Measurements from ENCODE around the gene OR2Z1. TPM values are rescaled to one million over a fixed set of nuclear protein-coding genes. Genes with fewer than 3 reads are reported as not detected.

OR2Z1 gene
- total RNA-seq, 3 donors from 2014 or later (not counting 1 experiment from before 2014, with no cell fraction given) = 0.43 TPM; not detected in 2

DNA sequence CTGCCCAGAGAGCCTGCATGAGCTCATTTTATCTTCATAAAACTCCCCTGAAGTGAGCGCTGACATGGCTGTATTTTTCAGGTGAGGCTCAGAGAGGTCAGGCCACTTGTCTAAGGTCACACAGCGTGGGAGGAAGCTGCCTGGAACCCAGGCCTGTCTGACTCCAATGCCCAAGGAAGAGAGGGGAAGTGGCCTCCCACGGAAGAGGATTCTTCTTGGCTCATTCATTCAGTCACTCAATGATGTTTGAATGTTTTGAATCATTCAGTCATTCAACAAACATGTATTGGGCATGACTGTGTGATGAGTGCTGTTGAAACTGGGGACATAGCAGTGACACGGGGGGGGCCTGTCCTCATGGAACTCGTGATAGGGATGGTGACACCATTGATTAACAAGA lies 34.9 kb upstream of the OR2Z1 start:
- WGBS (ENCODE audit: insufficient coverage) = 81% methylated on average over 4 of the region's 5 CpGs
- Mint-ChIP-seq H3K27me3 (ENCODE audit: low read depth in 2 of 2) (peaks cover 0 to 6% of the 10 kb centered on the region in 2 donors), H3K9me3 (no peaks in the 10 kb centered on the region), H3K27ac (no peak overlapping the region), H3K4me1 (peaks cover 24 to 44% of the 10 kb centered on the region in 2 donors), H3K4me3 (no peak overlapping the region), H3K36me3 (no peaks in the 10 kb centered on the region)
- Histone ChIP-seq H3K27ac (ENCODE audit: low read length) (no peak overlapping the region), H3K9me3 (ENCODE audit: control insufficient read depth, insufficient read depth, low read length) (no peaks in the 10 kb centered on the region), H3K4me3 (ENCODE audit: low read length) (no peak overlapping the region), H3K27me3 (ENCODE audit: control insufficient read depth, insufficient read depth, low read length) (no peaks in the 10 kb centered on the region), H3K36me3 (ENCODE audit: control insufficient read depth, insufficient read depth, low read length) (no peaks in the 10 kb centered on the region), H3K4me1 (ENCODE audit: control insufficient read depth, insufficient read depth, low read length) (peaks cover 40% of the 10 kb centered on the region)
- DNase-seq (no peak), ATAC-seq (no peak)
- TF ChIP-seq, protein P1, sequence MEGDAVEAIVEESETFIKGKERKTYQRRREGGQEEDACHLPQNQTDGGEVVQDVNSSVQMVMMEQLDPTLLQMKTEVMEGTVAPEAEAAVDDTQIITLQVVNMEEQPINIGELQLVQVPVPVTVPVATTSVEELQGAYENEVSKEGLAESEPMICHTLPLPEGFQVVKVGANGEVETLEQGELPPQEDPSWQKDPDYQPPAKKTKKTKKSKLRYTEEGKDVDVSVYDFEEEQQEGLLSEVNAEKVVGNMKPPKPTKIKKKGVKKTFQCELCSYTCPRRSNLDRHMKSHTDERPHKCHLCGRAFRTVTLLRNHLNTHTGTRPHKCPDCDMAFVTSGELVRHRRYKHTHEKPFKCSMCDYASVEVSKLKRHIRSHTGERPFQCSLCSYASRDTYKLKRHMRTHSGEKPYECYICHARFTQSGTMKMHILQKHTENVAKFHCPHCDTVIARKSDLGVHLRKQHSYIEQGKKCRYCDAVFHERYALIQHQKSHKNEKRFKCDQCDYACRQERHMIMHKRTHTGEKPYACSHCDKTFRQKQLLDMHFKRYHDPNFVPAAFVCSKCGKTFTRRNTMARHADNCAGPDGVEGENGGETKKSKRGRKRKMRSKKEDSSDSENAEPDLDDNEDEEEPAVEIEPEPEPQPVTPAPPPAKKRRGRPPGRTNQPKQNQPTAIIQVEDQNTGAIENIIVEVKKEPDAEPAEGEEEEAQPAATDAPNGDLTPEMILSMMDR (IDR thresholded peaks at IDR 0.05) = no peak
- intact Hi-C loops (cut with micrococcal nuclease) = no loop called here

DNA sequence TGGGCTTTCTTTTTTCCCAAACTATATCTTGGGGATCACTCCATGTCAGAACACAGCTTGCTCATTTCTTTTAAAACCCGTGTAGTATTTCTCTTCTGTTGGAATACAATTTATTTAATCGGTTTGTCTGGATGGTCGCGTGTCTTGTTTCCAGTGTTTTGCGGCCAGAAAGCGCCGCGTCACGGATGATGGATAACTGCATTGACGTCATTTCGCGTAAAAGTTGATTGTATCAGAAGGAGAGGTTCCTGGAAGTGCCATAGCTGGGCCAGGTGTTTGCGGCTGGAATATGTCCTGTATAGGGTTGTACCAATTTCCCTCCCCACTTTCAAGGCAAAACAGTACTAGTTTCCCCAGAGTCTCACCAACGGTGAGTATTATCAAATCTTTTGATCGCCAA lies 32.5 kb upstream of the OR2Z1 start:
- no peaks in the 10 kb centered on the region for H3K9me3 Mint-ChIP-seq
- H3K36me3 Mint-ChIP-seq = no peaks in the 10 kb centered on the region
- Histone ChIP-seq H3K36me3 (ENCODE audit: control insufficient read depth, insufficient read depth, low read length) (no peaks in the 10 kb centered on the region), H3K4me1 (ENCODE audit: control insufficient read depth, insufficient read depth, low read length) (peaks cover 35% of the 10 kb centered on the region), H3K27me3 (ENCODE audit: control insufficient read depth, insufficient read depth, low read length) (no peaks in the 10 kb centered on the region), H3K9me3 (ENCODE audit: control insufficient read depth, insufficient read depth, low read length) (no peaks in the 10 kb centered on the region), H3K4me3 (ENCODE audit: low read length) (no peak overlapping the region), H3K27ac (ENCODE audit: low read length) (no peak overlapping the region)
- WGBS (ENCODE audit: insufficient coverage) = 95% methylated on average over 14 of the region's 15 CpGs
- intact Hi-C loops (cut with micrococcal nuclease) = no loop called here
- peaks cover 0 to 8% of the 10 kb centered on the region in 2 donors for H3K27me3 Mint-ChIP-seq (ENCODE audit: low read depth in 2 of 2)
- no peak overlapping the region for H3K27ac Mint-ChIP-seq
- DNase-seq = no peak
- no peak for ATAC-seq
- H3K4me1 Mint-ChIP-seq = peaks cover 18 to 39% of the 10 kb centered on the region in 2 donors
- TF ChIP-seq, protein P1 (IDR thresholded peaks at IDR 0.05) = no peak
- H3K4me3 Mint-ChIP-seq = no peak overlapping the region

DNA sequence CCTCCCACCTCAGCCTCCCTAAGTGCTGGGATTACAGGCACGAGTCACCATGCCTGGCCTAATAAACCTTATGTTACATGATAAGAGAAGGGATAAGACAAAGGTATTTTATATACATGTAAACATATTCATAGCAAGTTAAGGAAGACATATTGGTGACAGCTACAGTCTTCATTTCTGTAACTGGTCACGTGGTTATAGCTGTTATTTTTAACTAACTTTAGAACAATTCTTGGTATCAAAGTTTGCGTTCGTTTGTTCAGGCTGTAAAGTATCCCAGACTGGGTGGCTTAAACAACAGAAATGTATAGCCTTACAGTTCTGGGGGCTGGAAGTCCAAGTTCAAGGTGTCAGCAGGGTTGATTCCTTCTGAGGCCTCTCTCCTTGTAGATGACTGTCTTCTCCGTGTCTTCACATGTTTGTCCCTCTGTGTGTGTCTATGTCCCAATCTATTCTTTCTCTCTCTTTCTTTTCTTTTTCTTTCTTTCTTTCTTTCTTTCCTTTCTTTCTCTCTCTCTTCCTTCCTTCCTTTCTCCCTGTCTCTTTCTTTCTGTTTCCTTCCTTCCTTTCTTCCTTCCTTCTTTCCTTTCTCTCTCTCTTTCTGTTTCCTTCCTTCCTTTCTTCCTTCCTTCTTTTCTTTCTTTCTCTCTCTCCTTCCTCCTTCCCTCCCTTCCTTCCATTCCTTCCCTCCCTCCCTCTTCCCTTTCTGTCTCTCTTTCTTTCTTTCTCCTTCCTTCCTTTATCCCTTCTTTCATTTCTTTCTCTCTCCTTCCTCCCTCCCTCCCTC lies 30.5 kb upstream of the OR2Z1 start:
- Histone ChIP-seq H3K27me3 (ENCODE audit: control insufficient read depth, insufficient read depth, low read length) (no peaks in the 10 kb centered on the region), H3K36me3 (ENCODE audit: control insufficient read depth, insufficient read depth, low read length) (no peaks in the 10 kb centered on the region), H3K4me3 (ENCODE audit: low read length) (no peak overlapping the region), H3K9me3 (ENCODE audit: control insufficient read depth, insufficient read depth, low read length) (no peaks in the 10 kb centered on the region), H3K4me1 (ENCODE audit: control insufficient read depth, insufficient read depth, low read length) (peaks cover 27% of the 10 kb centered on the region), H3K27ac (ENCODE audit: low read length) (no peak overlapping the region)
- Mint-ChIP-seq H3K4me3 (no peak overlapping the region), H3K9me3 (no peaks in the 10 kb centered on the region), H3K27me3 (ENCODE audit: low read depth in 2 of 2) (peaks cover 0 to 14% of the 10 kb centered on the region in 2 donors), H3K36me3 (no peaks in the 10 kb centered on the region), H3K4me1 (peaks cover 8 to 39% of the 10 kb centered on the region in 2 donors), H3K27ac (peak overlapping the region in 1 of 2 donors; percentile 31)
- DNase-seq (no peak), ATAC-seq (no peak)
- intact Hi-C loops (cut with micrococcal nuclease) = no loop called here
- 41% methylated on average over 4 of the region's 5 CpGs for WGBS (ENCODE audit: insufficient coverage)
- TF ChIP-seq, protein P1 (IDR thresholded peaks at IDR 0.05) = no peak
